ENCODE results near the gene CCDC157.
A peak's percentile ranks its signal among the peaks of the same experiment; 100 is the strongest.

The CCDC157 gene

GRCh38 chr22:30356449-30357235 lies at the start of gene CCDC157, which contains the start of gene SF3A1:
TSS of gene CCDC157 (plus strand) at chr22:30357007. CDS start at chr22:30366001, 8,994 bp downstream.
TSS of gene SF3A1 (minus strand) at chr22:30356894. CDS start at chr22:30356792, 102 bp downstream.
- peak; percentile 84 to 85 for DNase-seq (ENCODE audit: low read depth in 2 of 2)

DNA sequence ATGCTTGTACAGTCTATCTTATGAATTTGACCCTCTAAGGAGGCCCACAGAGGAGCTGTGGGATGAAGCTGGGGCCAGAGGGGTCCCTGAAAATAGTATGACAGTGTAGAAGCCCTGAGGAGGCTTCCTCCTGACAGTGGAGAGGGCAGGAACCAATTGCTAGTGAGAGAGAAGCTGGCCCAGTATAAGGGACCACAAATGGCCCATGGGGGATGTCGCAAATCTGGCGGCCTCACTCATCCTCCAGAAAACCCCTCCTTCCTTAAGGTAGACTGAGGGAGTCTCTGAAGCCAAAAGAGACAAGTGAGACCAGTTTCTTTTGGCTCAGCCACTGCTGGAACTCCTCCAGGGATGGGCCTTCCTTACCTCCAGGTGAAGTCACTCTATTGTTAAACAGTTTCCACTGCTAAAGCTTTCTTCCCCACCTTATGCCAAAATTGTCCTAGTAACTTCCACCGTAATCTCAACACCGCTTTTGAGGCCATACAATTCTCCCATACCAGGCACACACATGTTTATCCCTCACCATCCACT lies 49.7 kb upstream of the CCDC157 start:
- DNase-seq (ENCODE audit: low read depth in 2 of 2), result no peak

DNA sequence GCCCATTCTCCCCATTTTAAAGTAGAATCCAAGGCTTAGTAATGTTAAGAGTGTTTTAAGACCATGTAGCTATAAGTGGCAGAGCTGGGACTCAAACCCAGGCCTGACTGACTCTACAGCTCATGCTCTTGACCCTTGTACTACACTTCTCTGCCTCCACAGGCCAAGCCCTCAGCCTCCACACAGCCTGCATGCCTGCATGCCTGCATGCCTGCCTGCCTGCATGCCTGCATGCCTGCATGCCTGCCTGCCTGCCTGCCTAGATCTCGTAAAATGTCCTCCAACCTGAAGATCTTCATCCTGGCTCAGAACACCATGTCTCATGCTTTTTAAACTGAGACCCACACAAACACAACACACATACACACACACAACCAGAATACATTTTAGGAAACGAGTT lies 48.7 kb upstream of the CCDC157 start:
- no peak for DNase-seq (ENCODE audit: low read depth in 2 of 2)

- DNase-seq (ENCODE audit: low read depth in 2 of 2), result no peak
These were observed 48.1 kb upstream of the CCDC157 start for GRCh38 chr22:30308518-30309230.

- no peak for DNase-seq (ENCODE audit: low read depth in 2 of 2)
These were observed 46.7 kb upstream of the CCDC157 start for GRCh38 chr22:30309951-30310741.

- no peak for DNase-seq (ENCODE audit: low read depth in 2 of 2)
These were observed 45.7 kb upstream of the CCDC157 start for GRCh38 chr22:30310881-30311771.

DNA sequence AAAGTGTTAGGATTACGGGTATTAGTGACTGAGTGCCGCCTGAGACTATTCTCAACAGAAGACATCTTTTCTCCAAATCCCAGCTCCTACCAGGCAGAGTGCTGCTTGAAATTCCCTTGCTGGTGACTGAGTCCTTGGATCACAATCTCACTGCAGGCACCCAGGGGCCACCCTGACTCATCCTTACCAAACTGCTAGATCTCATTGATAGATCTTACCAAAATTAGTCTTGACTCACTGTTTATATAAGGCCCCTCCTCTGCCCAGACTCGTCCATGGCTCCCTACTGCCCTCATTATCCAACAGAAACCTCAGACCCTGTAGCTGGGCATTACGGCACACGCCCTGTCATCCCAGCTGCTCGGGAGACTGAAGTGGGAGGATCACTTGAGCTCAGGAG lies 44.8 kb upstream of the CCDC157 start:
- no peak for DNase-seq (ENCODE audit: low read depth in 2 of 2)

DNA sequence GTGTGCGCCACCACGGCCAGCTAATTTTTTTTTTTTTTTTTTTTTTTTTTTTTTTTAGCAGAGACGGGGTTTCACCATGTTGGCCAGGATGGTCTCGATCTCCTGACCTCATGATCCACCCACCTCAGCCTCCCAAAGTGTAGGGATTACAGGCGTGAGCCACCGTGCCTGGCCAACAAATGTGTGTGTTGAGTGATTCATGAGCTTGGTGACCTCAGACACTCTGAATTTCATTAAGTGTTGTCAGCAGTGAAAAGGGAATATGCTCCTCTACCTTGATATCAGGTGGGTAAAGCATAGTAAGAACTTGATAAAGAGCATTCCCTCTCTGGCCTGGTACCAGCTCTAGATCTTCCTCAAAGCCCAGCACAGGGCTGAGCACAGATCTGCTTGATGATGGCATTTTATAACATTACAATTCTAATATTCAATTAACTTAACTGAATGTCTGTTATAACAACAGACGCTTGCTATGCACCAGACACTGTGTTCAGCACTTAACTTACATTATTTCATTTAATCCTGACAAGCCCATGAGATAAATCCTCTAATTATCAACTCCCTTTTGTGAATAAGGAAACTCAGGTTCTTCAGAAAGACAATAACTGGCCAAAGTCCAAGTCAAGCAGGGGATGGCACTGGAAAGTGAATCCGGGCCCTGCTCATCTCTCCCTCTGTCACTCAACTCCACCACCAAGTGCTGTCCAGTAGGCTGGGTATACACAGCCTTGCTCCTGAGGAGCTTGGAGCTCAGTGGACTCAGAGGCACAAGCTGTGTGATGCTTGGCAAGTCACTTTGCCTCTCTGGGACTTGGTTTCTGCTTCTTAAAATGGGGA lies 43.1 kb upstream of the CCDC157 start:
- no peak for DNase-seq (ENCODE audit: low read depth in 2 of 2)

DNA sequence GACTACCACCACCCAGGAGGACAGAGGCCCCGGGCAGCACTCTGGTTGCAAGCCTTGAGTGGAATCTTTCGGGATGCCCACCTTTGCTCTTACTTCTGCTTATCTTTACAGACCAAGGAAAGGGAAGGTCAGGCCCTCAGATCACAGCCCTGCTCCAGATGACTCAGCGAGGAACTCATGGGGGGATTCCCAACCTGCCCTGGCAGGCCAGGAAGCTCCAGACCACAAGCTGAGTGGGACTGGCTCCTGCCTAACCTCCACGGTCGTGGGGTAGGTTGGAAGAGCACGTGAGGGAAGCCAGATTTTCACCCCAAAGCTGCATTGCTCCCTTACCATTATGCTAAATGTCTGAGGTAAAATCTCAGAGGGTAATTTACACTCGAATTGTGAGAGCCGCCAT lies 41.9 kb upstream of the CCDC157 start:
- DNase-seq (ENCODE audit: low read depth in 2 of 2), result peak; percentile 38 to 54

GRCh38 chr22:30315962-30316576 lies 40.7 kb upstream of the CCDC157 start:
- no peak for DNase-seq (ENCODE audit: low read depth in 2 of 2)

GRCh38 chr22:30317778-30318177 lies 39.0 kb upstream of the CCDC157 start:
- DNase-seq (ENCODE audit: low read depth in 2 of 2), result no peak

- no peak for DNase-seq (ENCODE audit: low read depth in 2 of 2)
These were observed 37.9 kb upstream of the CCDC157 start for GRCh38 chr22:30318799-30319419.

- DNase-seq (ENCODE audit: low read depth in 2 of 2), result no peak
These were observed 36.7 kb upstream of the CCDC157 start for GRCh38 chr22:30320021-30320556.

DNA sequence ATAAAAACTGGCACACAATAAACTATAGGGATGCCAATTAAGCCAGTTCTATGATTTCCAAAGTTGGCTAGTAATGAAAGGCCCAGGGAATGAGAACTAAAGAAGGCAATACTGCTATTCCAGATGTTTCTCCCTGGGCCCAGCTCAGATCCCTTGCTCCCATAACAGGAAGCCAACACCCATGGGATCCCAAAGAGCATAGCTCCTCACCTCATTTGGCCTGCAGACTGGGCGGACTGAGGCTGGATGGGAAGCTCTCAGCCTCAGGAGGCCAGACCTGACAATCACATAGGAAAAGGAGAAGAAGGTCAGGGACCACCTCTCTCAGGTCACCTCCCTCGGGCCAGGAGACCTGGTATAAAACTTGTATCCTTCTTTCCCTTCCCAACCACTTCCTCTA lies 35.3 kb upstream of the CCDC157 start:
- DNase-seq (ENCODE audit: low read depth in 2 of 2), result no peak

- DNase-seq (ENCODE audit: low read depth in 2 of 2), result no peak
These were observed 33.6 kb upstream of the CCDC157 start for GRCh38 chr22:30323246-30323645.

- no peak for DNase-seq (ENCODE audit: low read depth in 2 of 2)
These were observed 32.6 kb upstream of the CCDC157 start for GRCh38 chr22:30324014-30324730.

- DNase-seq (ENCODE audit: low read depth in 2 of 2), result no peak
These were observed 31.6 kb upstream of the CCDC157 start for GRCh38 chr22:30325065-30325720.

Measured in stimulated activated CD8-positive, alpha-beta memory T cell treated with anti-CD3 and anti-CD28 coated beads, Interleukin-15, amount 100 ng/mL, for 48 hours (primary cell).